Omental fat pad (tissue), 4 donors: ENCODE measurements around the gene ZNF229. TPM values are rescaled to one million over a fixed set of nuclear protein-coding genes. Genes with fewer than 3 reads are reported as not detected.
"Not testable (repeated sequence)": the region's sequence is repeated elsewhere in the genome, so short reads cannot be mapped to it uniquely, and the experiment has no call there.

Experiments
- ATAC-seq: fragments of 150-250 bp; one replicate; pipeline ENCODE4 v1.9.1; 2016; ENCODE audit warnings: mild to moderate bottlenecking, moderate library complexity; ENCODE audit not compliant: low FRiP score
- DNase-seq: peaks from one replicate; pipeline ENCODE4 v3.0.0-alpha.2; 2019; ENCODE audit warnings: low spot score
- CTCF ChIP-seq, 3 donors: fragments of 450-650 bp; IDR thresholded peaks; one replicate each; pipeline ENCODE4 v1.5.1; 2016 to 2017; ENCODE audit warnings: antibody characterized with exemption in 3 of 3, mild to moderate bottlenecking in 3 of 3, moderate library complexity in 2 of 3
- total RNA-seq, 4 donors: library from RNA; depleted of rRNA; stranded (reverse); fragments of >200 nt; gene quantifications; one replicate each; pipeline ENCODE4 v1.1.0, GENCODE V29; 2016

Gene ZNF229
- total RNA-seq, result 1 to 10 TPM; 2.2 to 6.3 (median 4.8) TPM

GRCh38 chr19:44447916-44448674, at the start of gene ZNF229:
ZNF229 (minus strand) TSS chr19:44448472; CDS start chr19:44442847, 5,625 bp downstream.
- peak; percentile 83 for ATAC-seq

GRCh38 chr19:44496711-44497110, 48.4 kb upstream of the ZNF229 start:
- no peak for ATAC-seq
- no peak for DNase-seq
- TF ChIP-seq CTCF (IDR thresholded peaks at IDR 0.05), result no peak

More at GRCh38 chr19:44447916-44448674, at the start of gene ZNF229:
- peak; percentile 55 for DNase-seq
- no peak for TF ChIP-seq CTCF (IDR thresholded peaks at IDR 0.05)

GRCh38 chr19:44476559-44477408, 28.5 kb upstream of the ZNF229 start:
- no peak for TF ChIP-seq CTCF (IDR thresholded peaks at IDR 0.05)
- DNase-seq (no peak), ATAC-seq (no peak)

GRCh38 chr19:44468730-44469129, 20.5 kb upstream of the ZNF229 start:
- not testable (repeated sequence) for ATAC-seq

GRCh38 chr19:44462600-44463286, 14.5 kb upstream of the ZNF229 start:
- ATAC-seq, DNase-seq: not testable (repeated sequence)

More at GRCh38 chr19:44468730-44469129, 20.5 kb upstream of the ZNF229 start:
- DNase-seq, result not testable (repeated sequence)

GRCh38 chr19:44456016-44456415, 7.7 kb upstream of the ZNF229 start:
- ATAC-seq, DNase-seq: not testable (repeated sequence)

GRCh38 chr19:44455100-44455499, 6.8 kb upstream of the ZNF229 start:
- TF ChIP-seq CTCF (IDR thresholded peaks at IDR 0.05), result no peak
- no peak for DNase-seq

GRCh38 chr19:44452367-44452766, 4.1 kb upstream of the ZNF229 start:
- TF ChIP-seq CTCF (IDR thresholded peaks at IDR 0.05), result no peak
- DNase-seq, result no peak
- no peak for ATAC-seq

More at GRCh38 chr19:44455100-44455499, 6.8 kb upstream of the ZNF229 start:
- no peak for ATAC-seq
